Activated CD8-positive, alpha-beta T cell treated with anti-CD3 and anti-CD28 coated beads for 36 hours (primary cell): ENCODE measurements around the gene SOX10. TPM values are rescaled to one million over a fixed set of nuclear protein-coding genes. Genes with fewer than 3 reads are reported as not detected.

Source experiments
- ATAC-seq: fragments of 200-7000 bp; cut with Tn5 transposase; one replicate; pipeline ENCODE4 v1.10.0; 2021; ENCODE audit warnings: mild to moderate bottlenecking, moderate library complexity
- CTCF ChIA-PET: fragments of 350-600 bp; sonication (Branson Sonifier 250); formaldehyde crosslinking; loops from one replicate; lab custom pipeline; 2021; ENCODE audit warnings: antibody characterized with exemption; lab: Charles Lee
- POLR2A ChIA-PET: fragments of 350-600 bp; sonication (Branson Sonifier 250); formaldehyde crosslinking; loops from one replicate; lab custom pipeline; 2021; ENCODE audit warnings: antibody characterized with exemption; lab: Charles Lee
- DNase-seq: peaks from one replicate; pipeline ENCODE4 v3.0.0-alpha.2; 2020
- H3K27ac Mint-ChIP-seq: one replicate; pipeline ENCODE4 v1.8.0; 2021; ENCODE audit warnings: mild to moderate bottlenecking, mixed read lengths
- H3K27me3 Mint-ChIP-seq: one replicate; pipeline ENCODE4 v1.8.0; 2021; ENCODE audit warnings: mixed read lengths
- H3K36me3 Mint-ChIP-seq: one replicate; pipeline ENCODE4 v1.8.0; 2021; ENCODE audit warnings: low read depth, mixed read lengths
- H3K4me1 Mint-ChIP-seq: one replicate; pipeline ENCODE4 v1.8.0; 2021; ENCODE audit warnings: low read depth, mixed read lengths
- H3K4me3 Mint-ChIP-seq: one replicate; pipeline ENCODE4 v1.8.0; 2021; ENCODE audit warnings: mild to moderate bottlenecking, moderate library complexity, mixed read lengths
- H3K9me3 Mint-ChIP-seq: one replicate; pipeline ENCODE4 v1.8.0; 2021; ENCODE audit warnings: mixed read lengths
- CTCF ChIP-seq: fragments of 200-600 bp; IDR thresholded peaks from one replicate; pipeline ENCODE4 v1.8.0; 2022; ENCODE audit warnings: antibody characterized with exemption, mild to moderate bottlenecking
- intact Hi-C: fragments of 100-400 bp; cut with micrococcal nuclease; formaldehyde crosslinking; loops from one replicate; pipeline ENCODE4 v1.10.0; 2022
- total RNA-seq, 2 experiments: library from RNA; stranded (reverse); gene quantifications; one replicate each; pipeline ENCODE4 v1.2.3, GENCODE V29; 2021

SOX10 gene
- total RNA-seq, 2 experiments from 2014 or later: not detected

- intact Hi-C loops: loop anchor here (5.0 kb wide), 1 partner anchor 117 kb away; no protein-coding TSS in a partner anchor
- Mint-ChIP-seq H3K4me1 (peaks cover 9% of the 10 kb centered on the region), H3K27ac (peak overlapping the region; percentile 25), H3K9me3 (no peaks in the 10 kb centered on the region), H3K4me3 (no peak overlapping the region), H3K36me3 (peaks cover 2% of the 10 kb centered on the region), H3K27me3 (no peaks in the 10 kb centered on the region)
- ChIA-PET POLR2A (interaction anchor here (0.6 to 1.1 kb wide), 3 partner anchors 19 to 28 kb away, joined by 3 to 4 read pairs (median 4); partner anchors contain the start of gene MICALL1), CTCF (interaction anchor here (0.6 to 1.9 kb wide), 24 partner anchors 9 to 327 kb away, joined by 3 to 20 read pairs (median 5); partner anchors contain the start of gene MICALL1)
- peak; percentile 96 for TF ChIP-seq CTCF
- peak; percentile 100 for ATAC-seq
- DNase-seq: peak; percentile 92
These were observed 50.5 kb downstream of the SOX10 start for GRCh38 chr22:37933711-37934376.

GRCh38 chr22:37932821-37933578, 51.4 kb downstream of the SOX10 start:
- DNase-seq: no peak
- ATAC-seq: no peak
- no peaks in the 10 kb centered on the region for H3K27me3 Mint-ChIP-seq
- peaks cover 2% of the 10 kb centered on the region for H3K36me3 Mint-ChIP-seq
- no peaks in the 10 kb centered on the region for H3K9me3 Mint-ChIP-seq
- no peak overlapping the region for H3K27ac Mint-ChIP-seq
- CTCF ChIA-PET: interaction anchor here (0.6 to 1.9 kb wide), 8 partner anchors 9 to 116 kb away, joined by 3 to 20 read pairs (median 6); no protein-coding TSS in a partner anchor
- intact Hi-C loops: loop anchor here (5.0 kb wide), 1 partner anchor 116 kb away; no protein-coding TSS in a partner anchor
- H3K4me1 Mint-ChIP-seq: peaks cover 9% of the 10 kb centered on the region
- H3K4me3 Mint-ChIP-seq: no peak overlapping the region
- POLR2A ChIA-PET: interaction anchor here (1.3 kb wide), 1 partner anchor 9 kb away, joined by 4 read pairs; no protein-coding TSS in a partner anchor
- no peak for TF ChIP-seq CTCF

GRCh38 chr22:37932401-37932800, 52.0 kb downstream of the SOX10 start:
- no peak for DNase-seq
- intact Hi-C loops: loop anchor here (5.0 kb wide), 1 partner anchor 115 kb away; no protein-coding TSS in a partner anchor
- Mint-ChIP-seq H3K36me3 (peaks cover 2% of the 10 kb centered on the region), H3K9me3 (no peaks in the 10 kb centered on the region), H3K27ac (no peak overlapping the region), H3K27me3 (no peaks in the 10 kb centered on the region), H3K4me3 (no peak overlapping the region), H3K4me1 (peaks cover 9% of the 10 kb centered on the region)
- CTCF ChIA-PET: interaction anchor here (1.0 to 1.1 kb wide), 3 partner anchors 9 to 115 kb away, joined by 3 to 7 read pairs (median 4); no protein-coding TSS in a partner anchor
- POLR2A ChIA-PET: interaction anchor here (0.6 to 1.3 kb wide), 2 partner anchors 8 to 720 kb away, joined by 3 to 4 read pairs; no protein-coding TSS in a partner anchor
- no peak for TF ChIP-seq CTCF
- no peak for ATAC-seq

GRCh38 chr22:37931893-37932389, 52.4 kb downstream of the SOX10 start:
- H3K27ac Mint-ChIP-seq: no peak overlapping the region
- no peaks in the 10 kb centered on the region for H3K27me3 Mint-ChIP-seq
- DNase-seq: no peak
- intact Hi-C loops: loop anchor here (5.0 kb wide), 1 partner anchor 115 kb away; no protein-coding TSS in a partner anchor
- CTCF ChIA-PET: interaction anchor here (1.1 to 1.4 kb wide), 3 partner anchors 21 to 114 kb away, joined by 4 to 7 read pairs (median 4); partner anchors contain the start of genes C22orf23 and POLR2F
- TF ChIP-seq CTCF: no peak
- POLR2A ChIA-PET: interaction anchor here (0.6 to 1.3 kb wide), 2 partner anchors 8 to 721 kb away, joined by 3 to 4 read pairs; no protein-coding TSS in a partner anchor
- no peak overlapping the region for H3K4me3 Mint-ChIP-seq
- H3K36me3 Mint-ChIP-seq: peaks cover 2% of the 10 kb centered on the region
- H3K4me1 Mint-ChIP-seq: peaks cover 9% of the 10 kb centered on the region
- no peak for ATAC-seq
- H3K9me3 Mint-ChIP-seq: no peaks in the 10 kb centered on the region
